H9 (cell line): ENCODE measurements around the gene PRKAG3. TPM values are rescaled to one million over a fixed set of nuclear protein-coding genes. Genes with fewer than 3 reads are reported as not detected.

Experiments used
- DNase-seq: peaks from one replicate; pipeline ENCODE4 v3.0.0-alpha.2; 2017
- H2AFZ ChIP-seq: one replicate; pipeline ENCODE4 v1.6.1; 2013; ENCODE audit warnings: mild to moderate bottlenecking, low read length, control low read depth, moderate library complexity
- H2AK5ac ChIP-seq: 2 replicates; pipeline ENCODE4 v1.6.1; 2013; ENCODE audit warnings: low read length, control low read depth, mixed read lengths; ENCODE audit not compliant: insufficient read length
- H2BK120ac ChIP-seq: one replicate; pipeline ENCODE4 v1.6.1; 2013; ENCODE audit warnings: low read depth, mild to moderate bottlenecking, low read length, control low read depth, inconsistent platforms; ENCODE audit not compliant: poor library complexity, severe bottlenecking
- H2BK12ac ChIP-seq: 2 replicates; pipeline ENCODE4 v1.6.1; 2013; ENCODE audit warnings: low read length, control low read depth, mixed read lengths, low read depth; ENCODE audit not compliant: insufficient read length
- H2BK15ac ChIP-seq: 2 replicates; pipeline ENCODE4 v1.6.1; 2013; ENCODE audit warnings: low read depth, low read length, control low read depth
- H2BK20ac ChIP-seq: one replicate; pipeline ENCODE4 v1.6.1; 2013; ENCODE audit warnings: low read depth, mild to moderate bottlenecking, low read length, control low read depth, inconsistent platforms; ENCODE audit not compliant: poor library complexity, severe bottlenecking
- H2BK5ac ChIP-seq: 2 replicates; pipeline ENCODE4 v1.6.1; 2013; ENCODE audit warnings: low read length, control low read depth, mixed read lengths; ENCODE audit not compliant: insufficient read length
- H3K14ac ChIP-seq: 2 replicates; pipeline ENCODE4 v1.6.1; 2013; ENCODE audit warnings: low read length, control low read depth; ENCODE audit not compliant: insufficient read depth
- H3K18ac ChIP-seq: 2 replicates; pipeline ENCODE4 v1.6.1; 2013; ENCODE audit warnings: low read depth, mild to moderate bottlenecking, mixed read lengths, low read length, control low read depth; ENCODE audit not compliant: insufficient read length
- H3K23ac ChIP-seq: 2 replicates; pipeline ENCODE4 v1.6.1; 2013; ENCODE audit warnings: low read length, control low read depth, mixed read lengths, low read depth; ENCODE audit not compliant: insufficient read length
- H3K23me2 ChIP-seq: 2 replicates; pipeline ENCODE4 v1.6.1; 2013; ENCODE audit warnings: low read depth, mild to moderate bottlenecking, mixed read lengths, low read length, control low read depth; ENCODE audit not compliant: insufficient read length, poor library complexity, severe bottlenecking
- H3K27ac ChIP-seq: 2 replicates; pipeline ENCODE4 v1.5.1; 2013; ENCODE audit warnings: low read length, control low read depth, mixed read lengths, low read depth; ENCODE audit not compliant: insufficient read length
- H3K27me3 ChIP-seq: 2 replicates; pipeline ENCODE4 v1.6.1; 2013; ENCODE audit warnings: low read length, control low read depth, inconsistent platforms; ENCODE audit not compliant: insufficient read depth
- H3K4ac ChIP-seq: 2 replicates; pipeline ENCODE4 v1.6.1; 2013; ENCODE audit warnings: low read depth, mild to moderate bottlenecking, control low read depth, inconsistent platforms, low read length, moderate library complexity
- H3K4me1 ChIP-seq: 2 replicates; pipeline ENCODE4 v1.6.1; 2013; ENCODE audit warnings: low read length, control low read depth, inconsistent platforms; ENCODE audit not compliant: insufficient read depth
- H3K4me2 ChIP-seq: 2 replicates; pipeline ENCODE4 v1.6.1; 2013; ENCODE audit warnings: low read length, control low read depth, mixed read lengths; ENCODE audit not compliant: insufficient read length, insufficient read depth
- H3K56ac ChIP-seq: 2 replicates; pipeline ENCODE4 v1.6.1; 2013; ENCODE audit warnings: low read depth, mild to moderate bottlenecking, mixed read lengths, low read length, control low read depth; ENCODE audit not compliant: insufficient read length
- H3K79me1 ChIP-seq: 2 replicates; pipeline ENCODE4 v1.6.1; 2013; ENCODE audit warnings: low read depth, mild to moderate bottlenecking, moderate library complexity, low read length, control low read depth, inconsistent platforms; ENCODE audit not compliant: insufficient read depth, poor library complexity, severe bottlenecking
- H3K79me2 ChIP-seq: 2 replicates; pipeline ENCODE4 v1.6.1; 2013; ENCODE audit warnings: low read length, control low read depth, inconsistent platforms; ENCODE audit not compliant: insufficient read depth
- H3K9ac ChIP-seq: 2 replicates; pipeline ENCODE4 v1.6.1; 2013; ENCODE audit warnings: low read length, control low read depth, mixed read lengths; ENCODE audit not compliant: insufficient read length; ENCODE audit errors: extremely low read depth
- H3K9me3 ChIP-seq: one replicate; pipeline ENCODE4 v1.6.1; 2013; ENCODE audit warnings: low read depth, low read length, inconsistent platforms; ENCODE audit not compliant: control insufficient read depth
- H3T11ph ChIP-seq: one replicate; pipeline ENCODE4 v1.6.1; 2013; ENCODE audit warnings: mild to moderate bottlenecking, low read length, control low read depth, inconsistent platforms
- H4K20me1 ChIP-seq: one replicate; pipeline ENCODE4 v1.6.1; 2013; ENCODE audit not compliant: control insufficient read depth, insufficient read length, insufficient read depth
- H4K5ac ChIP-seq: 2 replicates; pipeline ENCODE4 v1.6.1; 2013; ENCODE audit warnings: low read depth, mild to moderate bottlenecking, mixed read lengths, low read length, control low read depth; ENCODE audit not compliant: insufficient read length
- H4K8ac ChIP-seq: replicated peaks from 2 replicates; pipeline ENCODE4 v1.6.1; 2013; ENCODE audit warnings: low read length, control low read depth, mixed read lengths, low read depth; ENCODE audit not compliant: insufficient read length
- H4K91ac ChIP-seq: 2 replicates; pipeline ENCODE4 v1.6.1; 2013; ENCODE audit warnings: low read depth, mild to moderate bottlenecking, moderate library complexity, mixed read lengths, low read length, control low read depth; ENCODE audit not compliant: insufficient read length
- H3K27ac Mint-ChIP-seq, 3 experiments: 2 replicates in 2 of 3; 3 replicates in 1 of 3; pipeline ENCODE4 v1.8.0; 2020 to 2021; ENCODE audit warnings: mixed read lengths in 3 of 3, mild to moderate bottlenecking in 1 of 3, moderate library complexity in 1 of 3
- H3K27me3 Mint-ChIP-seq: 2 replicates; pipeline ENCODE4 v1.8.0; 2021; ENCODE audit warnings: low read depth, mild to moderate bottlenecking, moderate library complexity, mixed read lengths
- H3K36me3 Mint-ChIP-seq, 3 experiments: 2 replicates in 2 of 3; 3 replicates in 1 of 3; pipeline ENCODE4 v1.8.0; 2020 to 2021; ENCODE audit warnings: low read depth in 3 of 3, mixed read lengths in 3 of 3; ENCODE audit not compliant: insufficient read depth in 1 of 3
- H3K4me1 Mint-ChIP-seq, 2 experiments: 2 replicates each; pipeline ENCODE4 v1.8.0; 2020; ENCODE audit warnings: mixed read lengths in 2 of 2
- H3K4me3 Mint-ChIP-seq, 2 experiments: 2 replicates in 1 of 2; 3 replicates in 1 of 2; pipeline ENCODE4 v1.8.0; 2020 to 2021; ENCODE audit warnings: mild to moderate bottlenecking in 2 of 2, mixed read lengths in 2 of 2, moderate library complexity in 1 of 2
- H3K9me3 Mint-ChIP-seq, 2 experiments: 2 replicates in 1 of 2; 3 replicates in 1 of 2; pipeline ENCODE4 v1.8.0; 2020; ENCODE audit warnings: mild to moderate bottlenecking in 2 of 2, mixed read lengths in 2 of 2, moderate library complexity in 1 of 2
- WGBS: extraction: QIAGEN DNeasy Blood & Tissue Kit; methylation state at CpG from one replicate; pipeline ENCODE4 v1.1.7; 2013; ENCODE audit warnings: missing lambda C conversion rate, low lambda C conversion rate, mixed read lengths; ENCODE audit not compliant: insufficient read length; ENCODE audit errors: extremely low coverage; 5-methylcytosine and 5-hydroxymethylcytosine counted together
- total RNA-seq: library from RNA; stranded (reverse); gene quantifications from 2 replicates; pipeline ENCODE4 v1.2.1, GENCODE V29; 2021
- TF ChIP-seq, protein P1 (sequence below): fragments of 200-600 bp; sonication (generic); conservative IDR thresholded peaks from 3 replicates; pipeline ENCODE4 v1.8.0; 2021; ENCODE audit warnings: antibody characterized with exemption, mild to moderate bottlenecking

The PRKAG3 gene
- total RNA-seq, 1 experiment from 2014 or later: not detected

DNA sequence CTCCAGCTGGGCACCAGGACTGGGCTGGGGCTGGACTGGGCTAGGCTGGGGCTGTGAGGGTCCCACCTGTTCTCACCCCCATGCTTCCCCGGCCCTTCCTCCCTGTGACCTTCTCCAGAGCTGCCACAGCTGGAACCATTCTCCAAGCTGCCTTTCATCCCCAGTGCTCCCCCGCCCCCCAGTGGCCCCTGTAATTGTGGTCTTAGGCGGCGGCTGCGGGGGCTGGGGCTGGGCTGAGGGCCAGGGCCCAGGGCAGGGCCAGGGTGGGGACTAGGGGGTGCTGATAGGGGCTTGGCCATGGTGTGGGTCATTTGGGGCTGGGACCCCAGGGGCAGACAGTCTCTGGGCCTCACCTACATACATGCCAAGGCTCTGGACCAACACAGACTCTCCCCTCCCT is 46.3 kb upstream of the PRKAG3 start:
- H3K4ac ChIP-seq: no peak overlapping the region
- no peak overlapping the region for H2BK12ac ChIP-seq
- no peak overlapping the region for H3K27ac ChIP-seq
- H3K56ac ChIP-seq: no peak overlapping the region
- no peak overlapping the region for H3K27ac Mint-ChIP-seq
- no peak overlapping the region for H3K23ac ChIP-seq
- no peaks in the 10 kb centered on the region for H3K4me1 ChIP-seq
- H2BK15ac ChIP-seq: no peak overlapping the region
- H3K4me1 Mint-ChIP-seq: peaks cover 21 to 28% of the 10 kb centered on the region in 2 experiments
- TF ChIP-seq, protein P1, sequence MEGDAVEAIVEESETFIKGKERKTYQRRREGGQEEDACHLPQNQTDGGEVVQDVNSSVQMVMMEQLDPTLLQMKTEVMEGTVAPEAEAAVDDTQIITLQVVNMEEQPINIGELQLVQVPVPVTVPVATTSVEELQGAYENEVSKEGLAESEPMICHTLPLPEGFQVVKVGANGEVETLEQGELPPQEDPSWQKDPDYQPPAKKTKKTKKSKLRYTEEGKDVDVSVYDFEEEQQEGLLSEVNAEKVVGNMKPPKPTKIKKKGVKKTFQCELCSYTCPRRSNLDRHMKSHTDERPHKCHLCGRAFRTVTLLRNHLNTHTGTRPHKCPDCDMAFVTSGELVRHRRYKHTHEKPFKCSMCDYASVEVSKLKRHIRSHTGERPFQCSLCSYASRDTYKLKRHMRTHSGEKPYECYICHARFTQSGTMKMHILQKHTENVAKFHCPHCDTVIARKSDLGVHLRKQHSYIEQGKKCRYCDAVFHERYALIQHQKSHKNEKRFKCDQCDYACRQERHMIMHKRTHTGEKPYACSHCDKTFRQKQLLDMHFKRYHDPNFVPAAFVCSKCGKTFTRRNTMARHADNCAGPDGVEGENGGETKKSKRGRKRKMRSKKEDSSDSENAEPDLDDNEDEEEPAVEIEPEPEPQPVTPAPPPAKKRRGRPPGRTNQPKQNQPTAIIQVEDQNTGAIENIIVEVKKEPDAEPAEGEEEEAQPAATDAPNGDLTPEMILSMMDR: no peak
- no peak overlapping the region for H3K4me3 Mint-ChIP-seq
- H2BK5ac ChIP-seq: no peak overlapping the region
- H4K20me1 ChIP-seq: peaks cover 2% of the 10 kb centered on the region
- no peak overlapping the region for H2BK20ac ChIP-seq
- H3K79me1 ChIP-seq: no peaks in the 10 kb centered on the region
- H3K18ac ChIP-seq: no peak overlapping the region
- no peak overlapping the region for H3K14ac ChIP-seq
- H3K9me3 ChIP-seq: no peaks in the 10 kb centered on the region
- peaks cover 97% of the 10 kb centered on the region for H3K27me3 Mint-ChIP-seq
- H2BK120ac ChIP-seq: no peak overlapping the region
- no peak overlapping the region for H2AK5ac ChIP-seq
- no peak overlapping the region for H4K8ac ChIP-seq
- H3T11ph ChIP-seq: no peak overlapping the region
- no peaks in the 10 kb centered on the region for H3K23me2 ChIP-seq
- peaks cover 93% of the 10 kb centered on the region for H3K27me3 ChIP-seq
- no peak overlapping the region for H4K5ac ChIP-seq
- no CpG with 5 or more reads among the region's 5 CpGs for WGBS
- no peak overlapping the region for H2AFZ ChIP-seq
- no peak overlapping the region for H3K4me2 ChIP-seq
- no peaks in the 10 kb centered on the region for H3K79me2 ChIP-seq
- H3K9me3 Mint-ChIP-seq: peaks cover 0 to 2% of the 10 kb centered on the region in 2 experiments; a peak in 3 of 5 replicates
- no peak for DNase-seq
- H4K91ac ChIP-seq: no peak overlapping the region
- no peak overlapping the region for H3K9ac ChIP-seq
- H3K36me3 Mint-ChIP-seq: no peaks in the 10 kb centered on the region; a peak in 2 of 7 replicates
